ENCODE data around the gene PRMT3. TPM values are rescaled to one million over a fixed set of nuclear protein-coding genes. Genes with fewer than 3 reads are reported as not detected.
"Not testable (repeated sequence)": the region's sequence is repeated elsewhere in the genome, so short reads cannot be mapped to it uniquely, and the experiment has no call there.

The PRMT3 gene
- total RNA-seq, 1 experiment from 2014 or later: 49.5 TPM

- H3K27ac ChIP-seq, H3K36me3 ChIP-seq: not testable (repeated sequence)
Observed at GRCh38 chr11:20365465-20365864, 22.1 kb upstream of the PRMT3 start.

GRCh38 chr11:20367313-20367948 lies 20.1 kb upstream of the PRMT3 start:
- H3K36me3 ChIP-seq: no peaks in the 10 kb centered on the region
- peak overlapping the region; percentile 35 for H3K27ac ChIP-seq
- peaks cover 39% of the 10 kb centered on the region for H3K4me1 ChIP-seq
- peak overlapping the region; percentile 26 for H3K4me3 ChIP-seq
- H3K9me3 ChIP-seq (replicated peaks): no peaks in the 10 kb centered on the region
- peak; percentile 42 to 67 for DNase-seq
- no peaks in the 10 kb centered on the region for H3K27me3 ChIP-seq

More at GRCh38 chr11:20365465-20365864, 22.1 kb upstream of the PRMT3 start:
- not testable (repeated sequence) for H3K27me3 ChIP-seq; H3K4me3 ChIP-seq; DNase-seq; H3K9me3 ChIP-seq (replicated peaks)
- peaks cover 35% of the 10 kb centered on the region for H3K4me1 ChIP-seq

GRCh38 chr11:20368438-20368837 lies 19.1 kb upstream of the PRMT3 start:
- H3K4me3 ChIP-seq: no peak overlapping the region
- no peaks in the 10 kb centered on the region for H3K9me3 ChIP-seq (replicated peaks)
- peak in 1 of 2 experiments; percentile 37 for DNase-seq
- no peaks in the 10 kb centered on the region for H3K36me3 ChIP-seq
- no peaks in the 10 kb centered on the region for H3K27me3 ChIP-seq
- H3K4me1 ChIP-seq: peaks cover 39% of the 10 kb centered on the region
- H3K27ac ChIP-seq: peak overlapping the region; percentile 35

GRCh38 chr11:20369826-20370225 lies 17.7 kb upstream of the PRMT3 start:
- H3K36me3 ChIP-seq: no peaks in the 10 kb centered on the region
- peaks cover 39% of the 10 kb centered on the region for H3K4me1 ChIP-seq
- H3K27me3 ChIP-seq: no peaks in the 10 kb centered on the region
- peak overlapping the region; percentile 35 for H3K27ac ChIP-seq
- no peak overlapping the region for H3K4me3 ChIP-seq
- H3K9me3 ChIP-seq (replicated peaks): no peaks in the 10 kb centered on the region
- DNase-seq: peak; percentile 82 to 93

GRCh38 chr11:20372081-20372626 lies 15.4 kb upstream of the PRMT3 start:
- Histone ChIP-seq H3K4me1 (peaks cover 34% of the 10 kb centered on the region), H3K4me3 (no peak overlapping the region), H3K27me3 (no peaks in the 10 kb centered on the region), H3K36me3 (no peaks in the 10 kb centered on the region), H3K27ac (no peak overlapping the region), H3K9me3 (replicated peaks) (no peaks in the 10 kb centered on the region)
- peak; percentile 33 to 52 for DNase-seq

- Histone ChIP-seq H3K4me1 (peaks cover 26% of the 10 kb centered on the region), H3K4me3 (no peak overlapping the region), H3K36me3 (no peaks in the 10 kb centered on the region), H3K27ac (no peak overlapping the region), H3K27me3 (no peaks in the 10 kb centered on the region), H3K9me3 (replicated peaks) (no peaks in the 10 kb centered on the region)
- no peak for DNase-seq
Observed at GRCh38 chr11:20373147-20373546, 14.4 kb upstream of the PRMT3 start.

- Histone ChIP-seq H3K4me3 (no peak overlapping the region), H3K4me1 (peaks cover 21% of the 10 kb centered on the region), H3K9me3 (replicated peaks) (no peaks in the 10 kb centered on the region), H3K36me3 (no peaks in the 10 kb centered on the region), H3K27ac (no peak overlapping the region), H3K27me3 (no peaks in the 10 kb centered on the region)
- DNase-seq: no peak
Observed at GRCh38 chr11:20373568-20374209, 13.8 kb upstream of the PRMT3 start.

GRCh38 chr11:20374741-20375300 lies 12.7 kb upstream of the PRMT3 start:
- Histone ChIP-seq H3K27ac (no peak overlapping the region), H3K36me3 (no peaks in the 10 kb centered on the region), H3K9me3 (replicated peaks) (no peaks in the 10 kb centered on the region), H3K27me3 (no peaks in the 10 kb centered on the region), H3K4me3 (no peak overlapping the region), H3K4me1 (peaks cover 10% of the 10 kb centered on the region)
- no peak for DNase-seq

- Histone ChIP-seq H3K27me3 (no peaks in the 10 kb centered on the region), H3K27ac (no peak overlapping the region), H3K36me3 (no peaks in the 10 kb centered on the region), H3K4me1 (peaks cover 4% of the 10 kb centered on the region), H3K4me3 (no peak overlapping the region), H3K9me3 (replicated peaks) (no peaks in the 10 kb centered on the region)
- no peak for DNase-seq
Observed at GRCh38 chr11:20376162-20376730, 11.3 kb upstream of the PRMT3 start.

GRCh38 chr11:20385996-20386395 lies 1.5 kb upstream of the PRMT3 start:
- H3K4me1 ChIP-seq; H3K9me3 ChIP-seq (replicated peaks); DNase-seq; H3K27me3 ChIP-seq; H3K27ac ChIP-seq; H3K36me3 ChIP-seq; H3K4me3 ChIP-seq: not testable (repeated sequence)

- Histone ChIP-seq H3K4me1 (no peaks in the 10 kb centered on the region), H3K27ac (peak overlapping the region; percentile 86), H3K27me3 (no peaks in the 10 kb centered on the region), H3K4me3 (peak overlapping the region; percentile 88), H3K9me3 (replicated peaks) (no peaks in the 10 kb centered on the region), H3K36me3 (peaks cover 3% of the 10 kb centered on the region; the same call in 1 of the 2 replicates)
- DNase-seq: peak; percentile 52 to 68
Observed at GRCh38 chr11:20388096-20389055, 860 bp downstream of the PRMT3 start.

GRCh38 chr11:20397281-20397680 lies 9.8 kb downstream of the PRMT3 start:
- H3K9me3 ChIP-seq (replicated peaks): no peaks in the 10 kb centered on the region
- H3K36me3 ChIP-seq: peaks cover 46% of the 10 kb centered on the region
- no peaks in the 10 kb centered on the region for H3K27me3 ChIP-seq
- no peak overlapping the region for H3K4me3 ChIP-seq
- no peaks in the 10 kb centered on the region for H3K4me1 ChIP-seq
- no peak overlapping the region for H3K27ac ChIP-seq
- peak; percentile 20 to 62 for DNase-seq

- H3K4me3 ChIP-seq: no peak overlapping the region
- no peaks in the 10 kb centered on the region for H3K27me3 ChIP-seq
- no peak for DNase-seq
- no peaks in the 10 kb centered on the region for H3K4me1 ChIP-seq
- no peak overlapping the region for H3K27ac ChIP-seq
- H3K36me3 ChIP-seq: peaks cover 52% of the 10 kb centered on the region
- no peaks in the 10 kb centered on the region for H3K9me3 ChIP-seq (replicated peaks)
Observed at GRCh38 chr11:20399498-20399897, 12.0 kb downstream of the PRMT3 start.

- DNase-seq: no peak
- Histone ChIP-seq H3K36me3 (peaks cover 55% of the 10 kb centered on the region), H3K9me3 (replicated peaks) (no peaks in the 10 kb centered on the region)
Observed at GRCh38 chr11:20403059-20403458, 15.5 kb downstream of the PRMT3 start.

More at GRCh38 chr11:20403059-20403458, 15.5 kb downstream of the PRMT3 start:
- Histone ChIP-seq H3K27ac (no peak overlapping the region), H3K4me3 (no peak overlapping the region), H3K4me1 (no peaks in the 10 kb centered on the region), H3K27me3 (no peaks in the 10 kb centered on the region)
